ENCODE results near the gene CHDH.

The CHDH gene

DNA sequence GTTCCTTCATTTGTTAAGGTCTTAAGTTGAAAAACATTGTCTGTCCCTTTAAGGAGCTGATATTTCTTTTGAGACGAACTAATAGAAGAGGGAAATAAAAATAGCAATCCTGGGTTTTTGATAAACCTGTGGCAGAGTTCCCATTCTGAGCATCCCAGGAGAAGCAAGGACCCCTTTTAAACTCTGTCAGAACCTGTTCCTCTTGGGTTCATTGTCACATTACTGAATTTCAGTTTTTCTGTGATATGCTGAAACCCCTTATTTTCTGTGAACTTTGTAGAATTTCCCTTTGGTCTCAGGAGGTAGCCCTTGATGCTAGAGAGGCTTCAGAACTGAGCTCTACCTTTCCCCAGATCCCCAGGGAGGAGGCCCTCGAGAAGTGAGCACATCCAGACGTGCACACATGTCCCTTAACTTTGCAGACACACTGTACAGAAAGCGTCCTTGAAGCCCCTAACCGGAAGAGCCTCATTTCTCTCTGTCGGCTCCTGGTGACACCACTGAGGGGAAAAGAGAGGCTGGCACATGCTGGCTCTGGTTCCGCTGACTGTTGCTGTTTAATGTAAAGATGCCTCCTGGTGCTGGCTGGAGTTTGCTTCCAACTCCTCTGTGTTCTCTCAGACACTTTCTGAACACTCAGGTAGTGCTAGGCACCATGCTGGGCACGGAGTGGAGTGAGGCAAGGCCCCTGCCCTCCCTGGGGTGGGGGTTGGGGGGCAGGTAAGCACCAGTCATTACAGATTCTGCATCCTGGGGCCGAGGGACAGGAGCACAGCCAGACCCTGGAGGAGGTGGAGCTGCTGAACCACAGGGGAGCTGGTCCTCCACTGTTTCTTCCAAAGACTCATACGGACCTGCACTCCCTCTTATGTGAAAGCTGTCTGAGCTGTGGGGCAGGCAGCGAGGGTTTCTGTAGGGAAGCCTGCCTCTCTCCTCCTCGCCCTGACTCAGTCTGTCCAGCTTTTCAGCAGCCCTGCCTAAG lies 77.5 kb downstream of the CHDH start:
- TF ChIP-seq, protein P1, sequence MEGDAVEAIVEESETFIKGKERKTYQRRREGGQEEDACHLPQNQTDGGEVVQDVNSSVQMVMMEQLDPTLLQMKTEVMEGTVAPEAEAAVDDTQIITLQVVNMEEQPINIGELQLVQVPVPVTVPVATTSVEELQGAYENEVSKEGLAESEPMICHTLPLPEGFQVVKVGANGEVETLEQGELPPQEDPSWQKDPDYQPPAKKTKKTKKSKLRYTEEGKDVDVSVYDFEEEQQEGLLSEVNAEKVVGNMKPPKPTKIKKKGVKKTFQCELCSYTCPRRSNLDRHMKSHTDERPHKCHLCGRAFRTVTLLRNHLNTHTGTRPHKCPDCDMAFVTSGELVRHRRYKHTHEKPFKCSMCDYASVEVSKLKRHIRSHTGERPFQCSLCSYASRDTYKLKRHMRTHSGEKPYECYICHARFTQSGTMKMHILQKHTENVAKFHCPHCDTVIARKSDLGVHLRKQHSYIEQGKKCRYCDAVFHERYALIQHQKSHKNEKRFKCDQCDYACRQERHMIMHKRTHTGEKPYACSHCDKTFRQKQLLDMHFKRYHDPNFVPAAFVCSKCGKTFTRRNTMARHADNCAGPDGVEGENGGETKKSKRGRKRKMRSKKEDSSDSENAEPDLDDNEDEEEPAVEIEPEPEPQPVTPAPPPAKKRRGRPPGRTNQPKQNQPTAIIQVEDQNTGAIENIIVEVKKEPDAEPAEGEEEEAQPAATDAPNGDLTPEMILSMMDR (IDR thresholded peaks at IDR 0.05; ENCODE audit: low read depth, low read length) = no peak
- no peak overlapping the region for H3K4me3 ChIP-seq (ENCODE audit: low read depth, low read length)

DNA sequence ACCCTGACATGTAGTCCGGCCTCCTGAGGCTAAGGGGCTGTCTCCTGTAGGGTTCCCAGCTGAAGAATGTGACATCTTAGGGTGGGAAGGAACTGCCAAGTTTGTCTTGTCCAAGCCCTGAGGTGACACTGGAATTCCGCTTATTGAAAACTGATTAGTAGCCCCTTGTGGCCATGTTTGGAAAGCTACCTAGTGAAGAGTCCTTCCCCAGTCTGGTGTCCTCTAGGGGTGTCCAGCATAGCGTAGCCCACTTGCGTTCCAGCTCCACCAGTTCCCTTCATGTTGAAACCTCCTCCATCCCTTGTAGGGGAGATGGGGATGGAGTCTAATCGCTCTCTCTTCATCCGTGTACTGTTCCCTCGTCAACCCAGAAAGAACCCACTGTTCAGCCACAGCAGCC lies 79.5 kb downstream of the CHDH start:
- TF ChIP-seq, protein P1 (IDR thresholded peaks at IDR 0.05; ENCODE audit: low read depth, low read length) = no peak
- no peak overlapping the region for H3K4me3 ChIP-seq (ENCODE audit: low read depth, low read length)

DNA sequence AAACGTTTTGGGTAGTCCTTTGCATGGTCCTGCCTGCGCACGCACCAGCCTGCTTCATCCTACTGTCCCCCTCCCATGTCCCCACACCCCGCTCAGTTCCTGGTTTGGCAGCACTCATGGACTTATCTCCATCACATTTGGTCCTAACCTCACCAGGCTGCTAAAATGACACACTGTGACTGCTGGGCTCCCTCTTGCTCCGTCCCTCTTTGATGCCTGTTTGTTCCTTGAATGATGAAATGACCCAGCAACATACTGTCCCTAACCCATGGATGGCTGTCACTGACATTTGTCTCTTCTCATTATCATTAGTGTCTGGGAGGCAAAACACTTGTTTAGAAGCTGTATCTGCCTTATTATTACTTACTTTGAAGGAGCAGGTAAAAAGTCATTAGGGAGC lies 80.5 kb downstream of the CHDH start:
- TF ChIP-seq, protein P1 (IDR thresholded peaks at IDR 0.05; ENCODE audit: low read depth, low read length) = no peak
- no peak overlapping the region for H3K4me3 ChIP-seq (ENCODE audit: low read depth, low read length)

DNA sequence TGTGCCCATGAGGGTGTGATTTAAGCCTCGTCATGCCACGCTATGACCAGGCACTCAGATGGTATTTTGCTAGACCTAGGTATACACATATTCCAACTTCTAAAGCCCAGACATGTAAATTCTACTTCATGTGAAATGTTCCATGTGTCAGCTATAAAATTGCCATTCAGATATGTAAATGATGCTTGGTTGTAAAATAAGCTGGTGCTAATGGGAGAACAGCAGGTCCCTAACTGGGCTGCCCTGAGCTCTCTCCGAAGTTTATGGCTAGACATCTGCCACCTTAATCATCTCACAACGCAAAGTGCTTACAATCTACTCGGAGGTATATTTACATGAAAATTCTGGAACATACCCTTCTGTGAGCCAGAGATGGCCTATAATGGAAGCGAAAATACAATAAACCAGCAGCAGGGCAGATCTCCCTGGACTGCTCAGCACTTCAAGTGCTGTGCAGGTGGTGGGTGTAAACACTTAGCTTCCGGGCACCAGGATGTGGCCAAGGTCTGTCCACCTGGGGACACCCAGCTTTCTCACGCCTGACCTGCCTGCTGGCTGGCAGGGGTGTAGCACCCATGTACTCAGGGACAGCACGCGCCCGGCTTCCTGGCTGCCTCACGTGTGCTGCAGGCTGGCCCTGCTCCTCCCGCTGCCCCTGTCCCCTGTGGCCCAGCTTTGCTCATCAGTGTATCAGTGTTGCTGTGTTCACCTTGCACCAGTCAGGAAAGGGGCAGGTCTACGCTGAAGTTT lies 82.0 kb downstream of the CHDH start:
- TF ChIP-seq, protein P1 (IDR thresholded peaks at IDR 0.05; ENCODE audit: low read depth, low read length) = no peak
- H3K4me3 ChIP-seq (ENCODE audit: low read depth, low read length) = no peak overlapping the region

DNA sequence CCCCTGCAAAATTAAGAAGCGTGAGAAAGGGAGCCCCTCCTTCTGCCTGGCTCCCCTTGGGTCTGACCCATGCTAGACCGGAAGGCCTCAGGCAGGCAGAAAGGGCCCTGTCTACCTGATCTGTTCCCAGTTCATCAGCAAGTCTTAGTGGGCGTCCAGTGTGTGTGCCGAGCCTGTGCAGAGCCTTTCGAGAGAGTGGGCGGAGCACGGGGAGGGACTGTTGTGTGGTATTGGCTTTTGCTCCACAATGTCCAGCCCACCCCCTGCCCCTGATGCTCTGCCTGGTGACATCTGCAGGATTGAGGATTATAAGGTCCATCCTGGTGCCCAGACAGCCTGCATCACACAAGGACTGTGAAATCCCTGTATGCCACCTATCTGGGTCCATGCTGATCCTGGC lies 82.9 kb downstream of the CHDH start:
- TF ChIP-seq, protein P1 (IDR thresholded peaks at IDR 0.05; ENCODE audit: low read depth, low read length) = no peak
- H3K4me3 ChIP-seq (ENCODE audit: low read depth, low read length) = no peak overlapping the region

Data from WI38 (cell line).